WERI-Rb-1 (cell line): ENCODE measurements around the gene CALHM1.

Experiments
- DNase-seq: peaks from one replicate; pipeline ENCODE4 v3.0.0-alpha.2; 2020
- H3K27ac ChIP-seq: fragments of 250-450 bp; sonication (Bioruptor Pico); 2 replicates; pipeline ENCODE4 v1.5.1; 2020; ENCODE audit warnings: mild to moderate bottlenecking, moderate library complexity
- H3K27me3 ChIP-seq: fragments of 250-450 bp; sonication (Bioruptor Pico); 2 replicates; pipeline ENCODE4 v1.5.1; 2021; ENCODE audit warnings: mild to moderate bottlenecking, low read depth, moderate library complexity; ENCODE audit not compliant: insufficient read depth, severe bottlenecking
- H3K36me3 ChIP-seq: fragments of 250-450 bp; sonication (Bioruptor Pico); 2 replicates; pipeline ENCODE4 v1.5.1; 2020; ENCODE audit warnings: mild to moderate bottlenecking, moderate library complexity
- H3K4me3 ChIP-seq: 2 replicates; pipeline ENCODE4 v1.5.1; 2011; ENCODE audit warnings: low read depth, mild to moderate bottlenecking, control low read depth, low read length
- H3K9me3 ChIP-seq: fragments of 250-450 bp; sonication (Bioruptor Pico); 2 replicates; pipeline ENCODE4 v1.5.1; 2021; ENCODE audit warnings: mild to moderate bottlenecking, moderate library complexity; ENCODE audit not compliant: severe bottlenecking
- CTCF ChIP-seq: IDR thresholded peaks from 2 replicates; pipeline ENCODE4 v1.5.1; 2011; ENCODE audit warnings: low read depth, mild to moderate bottlenecking, control low read depth, inconsistent platforms, low read length

Gene CALHM1

GRCh38 chr10:103463499-103463898, 4.8 kb upstream of the CALHM1 start:
- Histone ChIP-seq H3K27ac (no peak overlapping the region), H3K36me3 (no peaks in the 10 kb centered on the region), H3K27me3 (no peaks in the 10 kb centered on the region), H3K4me3 (no peak overlapping the region), H3K9me3 (no peaks in the 10 kb centered on the region)
- no peak for TF ChIP-seq CTCF
- no peak for DNase-seq

GRCh38 chr10:103459615-103460014, 915 bp upstream of the CALHM1 start:
- H3K4me3 ChIP-seq, result no peak overlapping the region
- no peak for DNase-seq
- H3K9me3 ChIP-seq, result no peaks in the 10 kb centered on the region
- no peak overlapping the region for H3K27ac ChIP-seq
- no peaks in the 10 kb centered on the region for H3K36me3 ChIP-seq
- no peak for TF ChIP-seq CTCF
- H3K27me3 ChIP-seq, result no peaks in the 10 kb centered on the region

- no peak overlapping the region for H3K27ac ChIP-seq
- no peaks in the 10 kb centered on the region for H3K36me3 ChIP-seq
- TF ChIP-seq CTCF, result no peak
- no peaks in the 10 kb centered on the region for H3K9me3 ChIP-seq
- no peaks in the 10 kb centered on the region for H3K27me3 ChIP-seq
- H3K4me3 ChIP-seq, result no peak overlapping the region
- no peak for DNase-seq
These were observed 660 bp downstream of the CALHM1 start for GRCh38 chr10:103457896-103458583.

GRCh38 chr10:103457176-103457712, 1.5 kb downstream of the CALHM1 start:
- no peak for DNase-seq
- no peak overlapping the region for H3K4me3 ChIP-seq
- no peak overlapping the region for H3K27ac ChIP-seq
- H3K36me3 ChIP-seq, result no peaks in the 10 kb centered on the region
- H3K9me3 ChIP-seq, result no peaks in the 10 kb centered on the region
- H3K27me3 ChIP-seq, result no peaks in the 10 kb centered on the region
- no peak for TF ChIP-seq CTCF

GRCh38 chr10:103456074-103456660, 2.5 kb downstream of the CALHM1 start:
- DNase-seq, result no peak
- Histone ChIP-seq H3K27me3 (no peaks in the 10 kb centered on the region), H3K36me3 (no peaks in the 10 kb centered on the region), H3K27ac (no peak overlapping the region), H3K4me3 (no peak overlapping the region), H3K9me3 (no peaks in the 10 kb centered on the region)
- TF ChIP-seq CTCF, result no peak
